HepG2 (cell line): ENCODE data around the gene SNUPN. TPM values are rescaled to one million over a fixed set of nuclear protein-coding genes. Genes with fewer than 3 reads are reported as not detected.
A peak's percentile ranks its signal among the peaks of the same experiment; 100 is the strongest.

Experiments used
- E2F2 ChIP-seq: sonication (generic); formaldehyde crosslinking; IDR thresholded peaks from 2 replicates; pipeline ENCODE4 v1.4.0; 2020; ENCODE audit warnings: missing genetic modification reagents, borderline replicate concordance
- NONO ChIP-seq, 2 experiments: fragments of 450-650 bp in 1 of 2; sonication (generic) in 1 of 2; formaldehyde crosslinking in 1 of 2; IDR thresholded peaks in 1 of 2; conservative IDR thresholded peaks in 1 of 2; 2 replicates each; pipeline versions ENCODE4 v1.6.1 to v1.8.0; 2017 to 2022; ENCODE audit warnings: mild to moderate bottlenecking in 1 of 2, missing genetic modification reagents in 1 of 2, moderate library complexity in 1 of 2
- PHB2 ChIP-seq: fragments of 450-650 bp; IDR thresholded peaks from 2 replicates; pipeline ENCODE4 v1.6.1; 2018; ENCODE audit not compliant: partially characterized antibody
- RARA ChIP-seq: IDR thresholded peaks from 2 replicates; pipeline ENCODE4 v1.6.1; 2016; ENCODE audit warnings: missing genetic modification reagents, missing compliant biosample characterization
- REXO4 ChIP-seq: sonication (generic); formaldehyde crosslinking; IDR thresholded peaks from 2 replicates; pipeline ENCODE4 v1.8.0; 2022; ENCODE audit warnings: missing genetic modification reagents, mild to moderate bottlenecking, borderline replicate concordance
- SMAD3 ChIP-seq: sonication (generic); formaldehyde crosslinking; IDR thresholded peaks from 2 replicates; pipeline ENCODE4 v1.4.0; 2020; ENCODE audit warnings: missing genetic modification reagents
- ZNF143 ChIP-seq: sonication (generic); formaldehyde crosslinking; IDR thresholded peaks from 2 replicates; pipeline ENCODE4 v1.4.0; 2020; ENCODE audit warnings: missing genetic modification reagents
- ZNF180 ChIP-seq: sonication (generic); formaldehyde crosslinking; IDR thresholded peaks from 2 replicates; pipeline ENCODE4 v1.4.0; 2020; ENCODE audit warnings: low read depth, missing genetic modification reagents, borderline replicate concordance
- ZNF317 ChIP-seq: sonication (generic); formaldehyde crosslinking; IDR thresholded peaks from 2 replicates; pipeline ENCODE4 v1.5.0; 2020; ENCODE audit warnings: mild to moderate bottlenecking, missing genetic modification reagents
- ZNF569 ChIP-seq: sonication (generic); formaldehyde crosslinking; IDR thresholded peaks from 2 replicates; pipeline ENCODE4 v1.5.0; 2020; ENCODE audit warnings: mild to moderate bottlenecking, missing genetic modification reagents, moderate library complexity, borderline replicate concordance
- ZNF670 ChIP-seq: sonication (generic); formaldehyde crosslinking; IDR thresholded peaks from 2 replicates; pipeline ENCODE4 v1.8.0; 2022; ENCODE audit warnings: mild to moderate bottlenecking, missing genetic modification reagents, borderline replicate concordance
- polyA plus RNA-seq, 8 experiments: library from polyadenylated mRNA; depleted of rRNA in 3 of 8; stranded (reverse) in 7 of 8; unstranded in 1 of 8; fragments of >200 nt; fragmentation: Illumina TruSeq in 4 of 8; extraction: Trizol in 4 of 8; gene quantifications; 2 replicates each; pipeline versions ENCODE4 v1.2.1 to v1.2.3, GENCODE V29; 2011 to 2016; ENCODE audit warnings: low read depth in 4 of 8, missing spikeins in 1 of 8, mixed read lengths in 1 of 8; ENCODE audit not compliant: insufficient read depth in 1 of 8
- total RNA-seq, 5 experiments: library from RNA; depleted of rRNA; stranded (reverse); fragments of >200 nt; fragmentation: Illumina TruSeq; extraction: Trizol; gene quantifications; 2 replicates each; pipeline ENCODE4 v1.2.3, GENCODE V29; 2016; ENCODE audit warnings: low read depth in 1 of 5
- TF ChIP-seq, protein P1 (sequence below): sonication (generic); formaldehyde crosslinking; conservative IDR thresholded peaks from 2 replicates; pipeline ENCODE4 v1.4.0; 2020; ENCODE audit warnings: mild to moderate bottlenecking, missing genetic modification reagents, moderate library complexity
- TF ChIP-seq, protein P2 (sequence below): sonication (generic); formaldehyde crosslinking; IDR thresholded peaks from 2 replicates; pipeline ENCODE4 v1.4.0; 2020; ENCODE audit warnings: missing genetic modification reagents
- TF ChIP-seq, protein P3 (sequence below): sonication (generic); formaldehyde crosslinking; IDR thresholded peaks from 2 replicates; pipeline ENCODE4 v1.5.1; 2020; ENCODE audit warnings: mild to moderate bottlenecking, missing genetic modification reagents, moderate library complexity
- TF ChIP-seq, protein P4 (sequence below): IDR thresholded peaks from 2 replicates; pipeline ENCODE4 v1.6.1; 2016; ENCODE audit warnings: missing compliant biosample characterization, missing genetic modification reagents, borderline replicate concordance

The SNUPN gene
- total and polyA plus RNA-seq, 2 of the 13 experiments (the other 11 are each of a cell fraction or from before 2014, with no cell fraction given) = 9.0 to 16.4 TPM

DNA sequence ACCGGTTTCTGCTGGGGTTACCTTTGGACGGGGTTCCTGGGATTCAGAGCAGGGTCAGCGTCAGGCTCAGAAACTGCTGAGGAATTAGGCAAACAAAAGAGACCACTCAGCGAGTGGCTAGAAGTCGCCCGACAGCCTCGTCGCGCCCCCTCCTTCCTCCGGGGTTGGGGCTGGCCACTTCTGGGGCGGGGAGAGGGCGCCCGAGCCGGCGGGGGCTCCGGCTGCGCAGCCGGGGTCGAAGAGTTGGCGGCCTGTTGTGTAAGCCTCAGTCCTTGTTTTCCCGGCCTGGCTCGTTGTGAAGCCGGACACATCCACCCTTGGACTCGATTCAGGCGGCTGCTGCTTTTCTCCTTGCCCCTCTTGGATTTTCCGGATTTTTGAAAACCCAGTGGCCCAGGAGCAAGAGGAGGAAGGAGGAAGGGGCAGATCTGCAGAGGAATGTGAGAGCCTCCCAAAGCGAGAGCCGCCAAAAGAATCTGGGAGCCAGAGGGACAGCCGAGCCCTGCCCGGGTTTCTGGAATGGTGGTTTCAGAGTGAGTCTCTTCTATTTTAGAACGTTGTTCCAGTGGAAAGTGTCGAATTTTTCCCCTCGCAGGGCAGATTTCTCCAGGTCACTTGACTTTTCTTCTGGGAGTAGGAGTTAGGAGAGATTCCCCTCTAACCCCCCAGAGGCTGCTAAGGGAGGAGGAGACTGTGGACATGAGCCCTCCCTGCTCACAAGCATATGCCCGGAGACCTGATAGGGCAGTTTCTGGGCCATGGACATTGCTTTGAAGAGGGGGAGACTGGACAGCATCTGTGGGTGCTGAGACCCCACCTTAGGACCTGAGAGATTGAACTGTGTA, 22.9 kb upstream of the SNUPN start (continued):
- TF ChIP-seq, protein P1, sequence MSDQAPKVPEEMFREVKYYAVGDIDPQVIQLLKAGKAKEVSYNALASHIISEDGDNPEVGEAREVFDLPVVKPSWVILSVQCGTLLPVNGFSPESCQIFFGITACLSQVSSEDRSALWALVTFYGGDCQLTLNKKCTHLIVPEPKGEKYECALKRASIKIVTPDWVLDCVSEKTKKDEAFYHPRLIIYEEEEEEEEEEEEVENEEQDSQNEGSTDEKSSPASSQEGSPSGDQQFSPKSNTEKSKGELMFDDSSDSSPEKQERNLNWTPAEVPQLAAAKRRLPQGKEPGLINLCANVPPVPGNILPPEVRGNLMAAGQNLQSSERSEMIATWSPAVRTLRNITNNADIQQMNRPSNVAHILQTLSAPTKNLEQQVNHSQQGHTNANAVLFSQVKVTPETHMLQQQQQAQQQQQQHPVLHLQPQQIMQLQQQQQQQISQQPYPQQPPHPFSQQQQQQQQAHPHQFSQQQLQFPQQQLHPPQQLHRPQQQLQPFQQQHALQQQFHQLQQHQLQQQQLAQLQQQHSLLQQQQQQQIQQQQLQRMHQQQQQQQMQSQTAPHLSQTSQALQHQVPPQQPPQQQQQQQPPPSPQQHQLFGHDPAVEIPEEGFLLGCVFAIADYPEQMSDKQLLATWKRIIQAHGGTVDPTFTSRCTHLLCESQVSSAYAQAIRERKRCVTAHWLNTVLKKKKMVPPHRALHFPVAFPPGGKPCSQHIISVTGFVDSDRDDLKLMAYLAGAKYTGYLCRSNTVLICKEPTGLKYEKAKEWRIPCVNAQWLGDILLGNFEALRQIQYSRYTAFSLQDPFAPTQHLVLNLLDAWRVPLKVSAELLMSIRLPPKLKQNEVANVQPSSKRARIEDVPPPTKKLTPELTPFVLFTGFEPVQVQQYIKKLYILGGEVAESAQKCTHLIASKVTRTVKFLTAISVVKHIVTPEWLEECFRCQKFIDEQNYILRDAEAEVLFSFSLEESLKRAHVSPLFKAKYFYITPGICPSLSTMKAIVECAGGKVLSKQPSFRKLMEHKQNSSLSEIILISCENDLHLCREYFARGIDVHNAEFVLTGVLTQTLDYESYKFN (CRISPR knock-in tag) = no peak; the same call in none of the 2 replicates
- no peak for TF ChIP-seq NONO (IDR thresholded peaks at IDR 0.05)
- peak; percentile 8; the same call in 1 of the 2 replicates for TF ChIP-seq NONO (CRISPR knock-in tag; conservative IDR thresholded peaks at IDR 0.05)
- TF ChIP-seq ZNF317 (CRISPR knock-in tag) = 0 out of 2 replicates have a peak, but pooled peaks have one; percentile 45
- no peak for TF ChIP-seq PHB2
- TF ChIP-seq, protein P2, sequence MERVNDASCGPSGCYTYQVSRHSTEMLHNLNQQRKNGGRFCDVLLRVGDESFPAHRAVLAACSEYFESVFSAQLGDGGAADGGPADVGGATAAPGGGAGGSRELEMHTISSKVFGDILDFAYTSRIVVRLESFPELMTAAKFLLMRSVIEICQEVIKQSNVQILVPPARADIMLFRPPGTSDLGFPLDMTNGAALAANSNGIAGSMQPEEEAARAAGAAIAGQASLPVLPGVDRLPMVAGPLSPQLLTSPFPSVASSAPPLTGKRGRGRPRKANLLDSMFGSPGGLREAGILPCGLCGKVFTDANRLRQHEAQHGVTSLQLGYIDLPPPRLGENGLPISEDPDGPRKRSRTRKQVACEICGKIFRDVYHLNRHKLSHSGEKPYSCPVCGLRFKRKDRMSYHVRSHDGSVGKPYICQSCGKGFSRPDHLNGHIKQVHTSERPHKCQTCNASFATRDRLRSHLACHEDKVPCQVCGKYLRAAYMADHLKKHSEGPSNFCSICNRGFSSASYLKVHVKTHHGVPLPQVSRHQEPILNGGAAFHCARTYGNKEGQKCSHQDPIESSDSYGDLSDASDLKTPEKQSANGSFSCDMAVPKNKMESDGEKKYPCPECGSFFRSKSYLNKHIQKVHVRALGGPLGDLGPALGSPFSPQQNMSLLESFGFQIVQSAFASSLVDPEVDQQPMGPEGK (CRISPR knock-in tag) = no peak; the same call in 1 of the 2 replicates
- no peak; the same call in 1 of the 2 replicates for TF ChIP-seq SMAD3 (CRISPR knock-in tag)
- TF ChIP-seq, protein P3, sequence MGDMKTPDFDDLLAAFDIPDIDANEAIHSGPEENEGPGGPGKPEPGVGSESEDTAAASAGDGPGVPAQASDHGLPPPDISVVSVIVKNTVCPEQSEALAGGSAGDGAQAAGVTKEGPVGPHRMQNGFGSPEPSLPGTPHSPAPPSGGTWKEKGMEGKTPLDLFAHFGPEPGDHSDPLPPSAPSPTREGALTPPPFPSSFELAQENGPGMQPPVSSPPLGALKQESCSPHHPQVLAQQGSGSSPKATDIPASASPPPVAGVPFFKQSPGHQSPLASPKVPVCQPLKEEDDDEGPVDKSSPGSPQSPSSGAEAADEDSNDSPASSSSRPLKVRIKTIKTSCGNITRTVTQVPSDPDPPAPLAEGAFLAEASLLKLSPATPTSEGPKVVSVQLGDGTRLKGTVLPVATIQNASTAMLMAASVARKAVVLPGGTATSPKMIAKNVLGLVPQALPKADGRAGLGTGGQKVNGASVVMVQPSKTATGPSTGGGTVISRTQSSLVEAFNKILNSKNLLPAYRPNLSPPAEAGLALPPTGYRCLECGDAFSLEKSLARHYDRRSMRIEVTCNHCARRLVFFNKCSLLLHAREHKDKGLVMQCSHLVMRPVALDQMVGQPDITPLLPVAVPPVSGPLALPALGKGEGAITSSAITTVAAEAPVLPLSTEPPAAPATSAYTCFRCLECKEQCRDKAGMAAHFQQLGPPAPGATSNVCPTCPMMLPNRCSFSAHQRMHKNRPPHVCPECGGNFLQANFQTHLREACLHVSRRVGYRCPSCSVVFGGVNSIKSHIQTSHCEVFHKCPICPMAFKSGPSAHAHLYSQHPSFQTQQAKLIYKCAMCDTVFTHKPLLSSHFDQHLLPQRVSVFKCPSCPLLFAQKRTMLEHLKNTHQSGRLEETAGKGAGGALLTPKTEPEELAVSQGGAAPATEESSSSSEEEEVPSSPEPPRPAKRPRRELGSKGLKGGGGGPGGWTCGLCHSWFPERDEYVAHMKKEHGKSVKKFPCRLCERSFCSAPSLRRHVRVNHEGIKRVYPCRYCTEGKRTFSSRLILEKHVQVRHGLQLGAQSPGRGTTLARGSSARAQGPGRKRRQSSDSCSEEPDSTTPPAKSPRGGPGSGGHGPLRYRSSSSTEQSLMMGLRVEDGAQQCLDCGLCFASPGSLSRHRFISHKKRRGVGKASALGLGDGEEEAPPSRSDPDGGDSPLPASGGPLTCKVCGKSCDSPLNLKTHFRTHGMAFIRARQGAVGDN (CRISPR knock-in tag) = peak; percentile 2
- TF ChIP-seq, protein P4, sequence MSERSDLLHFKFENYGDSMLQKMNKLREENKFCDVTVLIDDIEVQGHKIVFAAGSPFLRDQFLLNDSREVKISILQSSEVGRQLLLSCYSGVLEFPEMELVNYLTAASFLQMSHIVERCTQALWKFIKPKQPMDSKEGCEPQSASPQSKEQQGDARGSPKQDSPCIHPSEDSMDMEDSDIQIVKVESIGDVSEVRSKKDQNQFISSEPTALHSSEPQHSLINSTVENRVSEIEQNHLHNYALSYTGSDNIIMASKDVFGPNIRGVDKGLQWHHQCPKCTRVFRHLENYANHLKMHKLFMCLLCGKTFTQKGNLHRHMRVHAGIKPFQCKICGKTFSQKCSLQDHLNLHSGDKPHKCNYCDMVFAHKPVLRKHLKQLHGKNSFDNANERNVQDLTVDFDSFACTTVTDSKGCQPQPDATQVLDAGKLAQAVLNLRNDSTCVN (CRISPR knock-in tag) = peak; percentile 1; the same call in 1 of the 2 replicates
- TF ChIP-seq E2F2 (CRISPR knock-in tag) = no peak
- peak; percentile 83; the same call in 1 of the 2 replicates for TF ChIP-seq ZNF670 (CRISPR knock-in tag)
- TF ChIP-seq ZNF180 (CRISPR knock-in tag) = no peak
- no peak for TF ChIP-seq ZNF569 (CRISPR knock-in tag)
- TF ChIP-seq RARA (CRISPR knock-in tag) = peak; percentile 63
- TF ChIP-seq REXO4 (CRISPR knock-in tag) = no peak
- no peak for TF ChIP-seq ZNF143
